MM.1S (cell line): ENCODE results near the gene KLC4.
A peak's percentile ranks its signal among the peaks of the same experiment; 100 is the strongest.

Source experiments
- DNase-seq: peaks from one replicate; pipeline ENCODE4 v3.0.0-alpha.2; 2015
- H2AFZ ChIP-seq: fragments of 300-600 bp; sonication (generic); 2 replicates; pipeline ENCODE4 v1.6.0; 2016; ENCODE audit warnings: antibody characterized with exemption, low read length
- H3F3A ChIP-seq: fragments of 300-600 bp; sonication (generic); 2 replicates; pipeline ENCODE4 v1.6.1; 2016; ENCODE audit warnings: mild to moderate bottlenecking, antibody characterized with exemption, low read length, moderate library complexity, mixed read lengths; ENCODE audit not compliant: insufficient read depth
- H3K27ac ChIP-seq: fragments of 300-600 bp; sonication (generic); 2 replicates; pipeline ENCODE4 v1.5.1; 2016; ENCODE audit warnings: mild to moderate bottlenecking, low read length
- H3K27me3 ChIP-seq: fragments of 300-600 bp; sonication (generic); replicated peaks from 2 replicates; pipeline ENCODE4 v1.6.0; 2016; ENCODE audit warnings: low read length; ENCODE audit not compliant: insufficient read depth
- H3K36me3 ChIP-seq: fragments of 300-600 bp; sonication (generic); replicated peaks from 2 replicates; pipeline ENCODE4 v1.6.1; 2016; ENCODE audit warnings: mild to moderate bottlenecking, low read length, mixed read lengths; ENCODE audit not compliant: insufficient read depth
- H3K4me1 ChIP-seq: fragments of 300-600 bp; sonication (generic); 2 replicates; pipeline ENCODE4 v1.6.1; 2016; ENCODE audit warnings: low read length, mixed read lengths
- H3K4me2 ChIP-seq: fragments of 300-600 bp; sonication (generic); 2 replicates; pipeline ENCODE4 v1.6.0; 2016; ENCODE audit warnings: low read depth, low read length
- H3K4me3 ChIP-seq: fragments of 300-600 bp; sonication (generic); 2 replicates; pipeline ENCODE4 v1.5.1; 2016; ENCODE audit warnings: low read length, mixed read lengths
- H3K79me2 ChIP-seq: fragments of 300-600 bp; sonication (generic); 2 replicates; pipeline ENCODE4 v1.6.1; 2016; ENCODE audit warnings: mixed run types, low read length, mixed read lengths
- H3K9ac ChIP-seq: fragments of 300-600 bp; sonication (generic); 2 replicates; pipeline ENCODE4 v1.6.1; 2016; ENCODE audit warnings: low read length, mixed read lengths
- H3K9me2 ChIP-seq: fragments of 300-600 bp; sonication (generic); replicated peaks from 2 replicates; pipeline ENCODE4 v1.6.1; 2016; ENCODE audit warnings: mild to moderate bottlenecking, low read length, mixed read lengths; ENCODE audit not compliant: insufficient read depth
- H3K9me3 ChIP-seq: fragments of 300-600 bp; sonication (generic); replicated peaks from 2 replicates; pipeline ENCODE4 v1.6.1; 2016; ENCODE audit warnings: mild to moderate bottlenecking, low read length, mixed read lengths; ENCODE audit not compliant: insufficient read depth
- H4K20me1 ChIP-seq: fragments of 300-600 bp; sonication (generic); 2 replicates; pipeline ENCODE4 v1.6.1; 2016; ENCODE audit warnings: mild to moderate bottlenecking, low read length, moderate library complexity, mixed read lengths; ENCODE audit not compliant: insufficient read depth
- CTCF ChIP-seq: fragments of 300-600 bp; sonication (generic); IDR thresholded peaks from 2 replicates; pipeline ENCODE4 v1.5.1; 2016; ENCODE audit warnings: antibody characterized with exemption, low read length, mixed read lengths
- EZH2 ChIP-seq: fragments of 300-600 bp; sonication (generic); optimal IDR thresholded peaks from 2 replicates; pipeline ENCODE3; 2017; ENCODE audit warnings: low read depth, mild to moderate bottlenecking, antibody characterized with exemption, low read length, mixed read lengths
- EZH2phosphoT487 ChIP-seq: fragments of 300-600 bp; sonication (generic); IDR thresholded peaks from 2 replicates; pipeline ENCODE4 v1.6.1; 2018; ENCODE audit warnings: antibody characterized with exemption, low read length

KLC4 gene

DNA sequence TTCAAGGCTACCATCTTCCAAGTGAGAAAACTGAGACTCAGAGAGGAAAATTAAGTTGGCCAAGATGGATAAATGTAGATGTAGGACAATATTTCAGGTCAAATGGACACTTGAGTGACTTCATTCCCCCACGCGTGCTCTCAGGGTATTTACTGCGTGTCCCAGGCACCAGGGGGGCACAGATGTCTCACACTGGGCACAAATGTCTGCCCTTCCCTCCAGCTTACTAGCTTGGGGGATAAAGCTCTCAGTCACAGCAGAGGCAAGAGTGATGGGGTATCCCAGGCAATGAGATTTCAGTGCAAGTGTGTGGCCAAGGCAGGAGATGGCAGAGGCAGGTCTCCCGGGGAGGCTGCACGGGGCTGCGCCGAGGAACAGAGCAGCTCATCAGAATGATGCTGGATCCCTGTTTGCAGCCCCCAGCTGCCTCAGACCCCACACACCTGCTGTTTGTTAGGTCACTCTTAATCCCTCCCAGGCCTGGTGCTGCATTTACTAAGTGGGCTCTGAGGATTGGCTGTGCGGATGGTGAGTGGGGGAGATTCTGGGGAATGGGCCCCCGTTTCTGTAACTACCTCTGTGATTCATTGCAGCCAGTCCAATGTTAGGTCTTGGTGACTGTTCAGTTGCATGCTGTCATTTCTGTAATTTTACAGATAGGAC is 60.8 kb downstream of the KLC4 start:
- H4K20me1 ChIP-seq: no peaks in the 10 kb centered on the region
- H3K4me1 ChIP-seq: no peaks in the 10 kb centered on the region
- DNase-seq: no peak
- no peaks in the 10 kb centered on the region for H3K79me2 ChIP-seq
- no peaks in the 10 kb centered on the region for H3F3A ChIP-seq
- no peak overlapping the region for H3K9ac ChIP-seq
- H2AFZ ChIP-seq: no peak overlapping the region
- H3K36me3 ChIP-seq: no peaks in the 10 kb centered on the region
- no peaks in the 10 kb centered on the region; the same call in 1 of the 2 replicates for H3K27me3 ChIP-seq
- H3K4me3 ChIP-seq: no peak overlapping the region
- H3K9me3 ChIP-seq: no peaks in the 10 kb centered on the region
- H3K27ac ChIP-seq: no peak overlapping the region
- H3K9me2 ChIP-seq: no peaks in the 10 kb centered on the region
- TF ChIP-seq EZH2phosphoT487 (no peak), EZH2 (no peak), CTCF (no peak)
- H3K4me2 ChIP-seq: no peak overlapping the region

- TF ChIP-seq EZH2phosphoT487: no peak
- TF ChIP-seq CTCF: no peak
- no peak for TF ChIP-seq EZH2
- no peak for DNase-seq
- H3K9ac ChIP-seq: no peak overlapping the region
- H3F3A ChIP-seq: no peaks in the 10 kb centered on the region
- H3K9me2 ChIP-seq: no peaks in the 10 kb centered on the region
- H2AFZ ChIP-seq: 0 out of 2 replicates have a peak overlapping the region, but pooled peaks have one; percentile 6
- no peaks in the 10 kb centered on the region for H4K20me1 ChIP-seq
- H3K36me3 ChIP-seq: no peaks in the 10 kb centered on the region
- no peaks in the 10 kb centered on the region for H3K9me3 ChIP-seq
- no peak overlapping the region for H3K27ac ChIP-seq
- H3K4me1 ChIP-seq: no peaks in the 10 kb centered on the region
- no peaks in the 10 kb centered on the region for H3K79me2 ChIP-seq
- H3K4me2 ChIP-seq: no peak overlapping the region
- no peak overlapping the region for H3K4me3 ChIP-seq
- H3K27me3 ChIP-seq: no peaks in the 10 kb centered on the region; the same call in 1 of the 2 replicates
These were observed 61.8 kb downstream of the KLC4 start for GRCh38 chr6:43120944-43121913.

- Histone ChIP-seq H3K27ac (no peak overlapping the region), H3K9ac (no peak overlapping the region), H3F3A (no peaks in the 10 kb centered on the region), H3K4me2 (no peak overlapping the region), H3K9me2 (no peaks in the 10 kb centered on the region), H4K20me1 (no peaks in the 10 kb centered on the region), H3K27me3 (peaks cover 7% of the 10 kb centered on the region), H3K36me3 (no peaks in the 10 kb centered on the region), H3K79me2 (no peaks in the 10 kb centered on the region), H3K9me3 (no peaks in the 10 kb centered on the region), H3K4me3 (no peak overlapping the region), H2AFZ (no peak overlapping the region), H3K4me1 (no peaks in the 10 kb centered on the region)
- DNase-seq: no peak
- no peak for TF ChIP-seq CTCF
- TF ChIP-seq EZH2: no peak
- TF ChIP-seq EZH2phosphoT487: no peak
These were observed 62.7 kb downstream of the KLC4 start for GRCh38 chr6:43122146-43122545.
